DND-41 (cell line): Measurements from ENCODE around the gene KCNMA1.

Experiments
- EZH2 ChIP-seq: IDR thresholded peaks from 3 replicates; pipeline ENCODE4 v1.6.1; 2012; ENCODE audit warnings: borderline replicate concordance, low read depth, mild to moderate bottlenecking, moderate library complexity, low read length, inconsistent platforms; ENCODE audit not compliant: severe bottlenecking
- TF ChIP-seq, protein P1 (sequence below): IDR thresholded peaks from 2 replicates; pipeline ENCODE4 v1.5.1; 2012; ENCODE audit warnings: borderline replicate concordance, low read length, moderate library complexity, mild to moderate bottlenecking; ENCODE audit not compliant: poor library complexity, severe bottlenecking; ENCODE audit errors: extremely low read depth

DNA sequence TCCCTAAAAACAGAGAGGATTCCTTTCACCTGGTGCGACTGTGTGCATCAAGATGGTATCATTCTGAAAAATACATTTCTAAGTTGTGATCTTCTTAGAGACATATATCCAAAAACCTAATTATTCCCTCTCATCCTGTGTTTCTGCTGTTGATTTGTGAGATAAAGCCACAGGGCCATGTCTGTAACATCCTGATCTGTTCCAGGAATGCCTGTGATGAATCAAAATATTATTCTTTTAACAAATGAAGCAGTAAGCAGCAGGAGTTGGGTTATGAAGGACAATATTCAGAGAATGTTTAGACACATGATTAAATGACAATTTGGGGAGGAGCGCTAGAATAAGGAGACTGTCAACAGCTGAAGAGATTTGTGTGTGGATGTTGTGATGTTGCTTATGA is 731.4 kb downstream of the KCNMA1 start:
- no peak for TF ChIP-seq EZH2
- TF ChIP-seq, protein P1, sequence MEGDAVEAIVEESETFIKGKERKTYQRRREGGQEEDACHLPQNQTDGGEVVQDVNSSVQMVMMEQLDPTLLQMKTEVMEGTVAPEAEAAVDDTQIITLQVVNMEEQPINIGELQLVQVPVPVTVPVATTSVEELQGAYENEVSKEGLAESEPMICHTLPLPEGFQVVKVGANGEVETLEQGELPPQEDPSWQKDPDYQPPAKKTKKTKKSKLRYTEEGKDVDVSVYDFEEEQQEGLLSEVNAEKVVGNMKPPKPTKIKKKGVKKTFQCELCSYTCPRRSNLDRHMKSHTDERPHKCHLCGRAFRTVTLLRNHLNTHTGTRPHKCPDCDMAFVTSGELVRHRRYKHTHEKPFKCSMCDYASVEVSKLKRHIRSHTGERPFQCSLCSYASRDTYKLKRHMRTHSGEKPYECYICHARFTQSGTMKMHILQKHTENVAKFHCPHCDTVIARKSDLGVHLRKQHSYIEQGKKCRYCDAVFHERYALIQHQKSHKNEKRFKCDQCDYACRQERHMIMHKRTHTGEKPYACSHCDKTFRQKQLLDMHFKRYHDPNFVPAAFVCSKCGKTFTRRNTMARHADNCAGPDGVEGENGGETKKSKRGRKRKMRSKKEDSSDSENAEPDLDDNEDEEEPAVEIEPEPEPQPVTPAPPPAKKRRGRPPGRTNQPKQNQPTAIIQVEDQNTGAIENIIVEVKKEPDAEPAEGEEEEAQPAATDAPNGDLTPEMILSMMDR = no peak
